Activated CD8-positive, alpha-beta T cell treated with anti-CD3 and anti-CD28 coated beads for 36 hours (primary cell): Measurements from ENCODE around the gene NDC1. TPM values are rescaled to one million over a fixed set of nuclear protein-coding genes. Genes with fewer than 3 reads are reported as not detected.

Experiments
- ATAC-seq: fragments of 200-7000 bp; cut with Tn5 transposase; one replicate; pipeline ENCODE4 v1.10.0; 2021; ENCODE audit warnings: mild to moderate bottlenecking, moderate library complexity
- CTCF ChIA-PET: fragments of 350-600 bp; sonication (Branson Sonifier 250); formaldehyde crosslinking; loops from one replicate; lab custom pipeline; 2021; ENCODE audit warnings: antibody characterized with exemption; lab: Charles Lee
- POLR2A ChIA-PET: fragments of 350-600 bp; sonication (Branson Sonifier 250); formaldehyde crosslinking; loops from one replicate; lab custom pipeline; 2021; ENCODE audit warnings: antibody characterized with exemption; lab: Charles Lee
- DNase-seq: peaks from one replicate; pipeline ENCODE4 v3.0.0-alpha.2; 2020
- H3K27ac Mint-ChIP-seq: one replicate; pipeline ENCODE4 v1.8.0; 2021; ENCODE audit warnings: mild to moderate bottlenecking, mixed read lengths
- H3K27me3 Mint-ChIP-seq: one replicate; pipeline ENCODE4 v1.8.0; 2021; ENCODE audit warnings: mixed read lengths
- H3K36me3 Mint-ChIP-seq: one replicate; pipeline ENCODE4 v1.8.0; 2021; ENCODE audit warnings: low read depth, mixed read lengths
- H3K4me1 Mint-ChIP-seq: one replicate; pipeline ENCODE4 v1.8.0; 2021; ENCODE audit warnings: low read depth, mixed read lengths
- H3K4me3 Mint-ChIP-seq: one replicate; pipeline ENCODE4 v1.8.0; 2021; ENCODE audit warnings: mild to moderate bottlenecking, moderate library complexity, mixed read lengths
- H3K9me3 Mint-ChIP-seq: one replicate; pipeline ENCODE4 v1.8.0; 2021; ENCODE audit warnings: mixed read lengths
- CTCF ChIP-seq: fragments of 200-600 bp; IDR thresholded peaks from one replicate; pipeline ENCODE4 v1.8.0; 2022; ENCODE audit warnings: antibody characterized with exemption, mild to moderate bottlenecking
- intact Hi-C: fragments of 100-400 bp; cut with micrococcal nuclease; formaldehyde crosslinking; loops from one replicate; pipeline ENCODE4 v1.10.0; 2022
- total RNA-seq, 2 experiments: library from RNA; stranded (reverse); gene quantifications; one replicate each; pipeline ENCODE4 v1.2.3, GENCODE V29; 2021

The NDC1 gene
- total RNA-seq, 2 experiments from 2014 or later: 39.6 to 43.9 TPM

DNA sequence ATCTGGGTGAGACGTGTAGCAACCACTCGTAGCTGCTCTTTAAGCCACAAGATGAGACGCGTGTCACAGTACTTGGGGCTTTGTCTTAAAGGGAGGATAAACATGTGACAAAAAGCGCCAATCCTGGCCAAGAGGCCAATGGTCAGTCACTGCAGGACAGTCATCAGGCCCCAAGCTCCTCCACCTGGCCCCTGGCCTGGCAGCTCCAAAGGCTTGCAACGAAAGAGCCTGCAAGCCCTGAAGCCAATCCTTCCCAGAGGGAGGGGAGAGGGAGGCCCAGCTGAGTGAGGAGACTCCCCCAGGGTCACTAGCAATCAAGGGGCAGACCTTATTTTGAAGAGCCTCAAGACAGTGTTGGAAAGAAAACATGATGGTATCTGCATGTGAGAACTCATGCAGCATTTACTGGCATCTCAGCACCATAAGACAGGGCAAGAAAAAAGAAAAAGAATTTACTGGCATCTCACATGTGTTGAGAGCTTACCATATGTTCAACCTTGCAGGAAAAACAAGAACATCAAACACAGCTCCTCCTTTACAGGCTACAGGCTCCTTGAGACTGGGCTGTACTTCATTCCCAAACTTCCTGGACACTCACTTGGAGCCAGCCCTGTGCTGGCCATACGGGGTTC, 110.5 kb downstream of the NDC1 start:
- Mint-ChIP-seq H3K4me1 (no peaks in the 10 kb centered on the region), H3K4me3 (no peak overlapping the region), H3K36me3 (no peaks in the 10 kb centered on the region), H3K27ac (no peak overlapping the region), H3K9me3 (no peaks in the 10 kb centered on the region), H3K27me3 (peaks cover 5% of the 10 kb centered on the region)
- CTCF ChIA-PET: interaction anchor here (1.6 kb wide), 1 partner anchor 243 kb away, joined by 6 read pairs; no protein-coding TSS in a partner anchor
- POLR2A ChIA-PET: no interaction called here
- DNase-seq: no peak
- no peak for ATAC-seq
- TF ChIP-seq CTCF: no peak
- intact Hi-C loops: no loop called here

DNA sequence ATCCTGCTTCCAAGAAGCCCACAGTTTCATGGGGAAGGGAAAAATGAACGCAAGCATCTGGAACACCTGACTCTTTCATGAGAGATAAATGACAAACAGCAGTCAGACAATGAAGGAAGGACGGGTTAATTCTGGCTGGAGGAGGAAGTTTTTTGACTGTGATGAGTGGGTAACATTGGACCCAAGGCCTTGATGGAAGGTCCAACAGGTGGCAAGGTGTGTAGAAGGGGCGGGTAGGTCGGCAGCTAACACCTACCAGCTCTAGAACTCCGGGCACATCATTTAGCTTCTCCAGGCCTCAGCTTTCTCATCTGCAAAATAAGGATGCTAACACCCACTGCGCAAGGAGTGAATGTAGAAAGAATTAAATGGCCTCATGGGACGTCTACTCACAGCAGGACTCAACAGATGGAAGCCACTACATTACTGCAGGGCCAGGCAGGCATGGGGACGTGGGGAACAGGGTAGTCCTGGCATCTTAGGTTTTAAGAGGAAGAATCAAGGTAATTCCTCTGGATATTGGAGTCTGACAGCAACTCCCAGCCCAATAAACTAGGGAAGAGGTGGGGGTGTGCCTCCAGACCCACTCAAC, 112.0 kb downstream of the NDC1 start:
- TF ChIP-seq CTCF: no peak
- H3K36me3 Mint-ChIP-seq: no peaks in the 10 kb centered on the region
- intact Hi-C loops: no loop called here
- H3K27me3 Mint-ChIP-seq: peaks cover 1% of the 10 kb centered on the region
- H3K9me3 Mint-ChIP-seq: no peaks in the 10 kb centered on the region
- DNase-seq (no peak), ATAC-seq (no peak)
- H3K4me1 Mint-ChIP-seq: no peaks in the 10 kb centered on the region
- H3K27ac Mint-ChIP-seq: no peak overlapping the region
- no peak overlapping the region for H3K4me3 Mint-ChIP-seq
- ChIA-PET POLR2A (no interaction called here), CTCF (interaction anchor here (1.6 kb wide), 1 partner anchor 241 kb away, joined by 6 read pairs; no protein-coding TSS in a partner anchor)

DNA sequence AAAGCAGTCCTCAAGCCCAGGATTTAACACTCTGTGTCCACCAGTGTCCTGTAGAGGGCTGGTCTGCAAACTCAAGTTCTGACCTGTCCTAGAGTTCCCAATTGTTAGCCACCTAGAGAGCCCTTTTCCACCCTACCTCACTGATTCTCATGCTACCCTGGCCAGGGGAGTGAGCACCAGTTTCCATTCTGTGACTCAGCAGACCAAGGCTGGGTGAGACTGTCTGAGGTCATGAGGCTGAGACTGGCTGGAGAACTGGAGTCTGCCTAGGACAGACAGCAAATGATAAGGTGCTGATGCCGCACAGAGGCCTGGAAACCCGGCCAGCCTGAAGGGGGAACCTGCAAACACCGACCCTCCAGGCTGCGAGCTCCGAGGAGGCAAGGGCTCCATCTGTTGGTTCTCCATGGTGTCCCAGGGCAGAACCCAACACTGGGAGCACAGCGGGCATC, 112.8 kb downstream of the NDC1 start:
- intact Hi-C loops: no loop called here
- no peaks in the 10 kb centered on the region for H3K9me3 Mint-ChIP-seq
- DNase-seq (peak; percentile 10), ATAC-seq (peak; percentile 49)
- peaks cover 3% of the 10 kb centered on the region for H3K27me3 Mint-ChIP-seq
- no peak overlapping the region for H3K27ac Mint-ChIP-seq
- H3K4me3 Mint-ChIP-seq: no peak overlapping the region
- ChIA-PET CTCF (no interaction called here), POLR2A (no interaction called here)
- H3K4me1 Mint-ChIP-seq: no peaks in the 10 kb centered on the region
- TF ChIP-seq CTCF: no peak
- no peaks in the 10 kb centered on the region for H3K36me3 Mint-ChIP-seq

DNA sequence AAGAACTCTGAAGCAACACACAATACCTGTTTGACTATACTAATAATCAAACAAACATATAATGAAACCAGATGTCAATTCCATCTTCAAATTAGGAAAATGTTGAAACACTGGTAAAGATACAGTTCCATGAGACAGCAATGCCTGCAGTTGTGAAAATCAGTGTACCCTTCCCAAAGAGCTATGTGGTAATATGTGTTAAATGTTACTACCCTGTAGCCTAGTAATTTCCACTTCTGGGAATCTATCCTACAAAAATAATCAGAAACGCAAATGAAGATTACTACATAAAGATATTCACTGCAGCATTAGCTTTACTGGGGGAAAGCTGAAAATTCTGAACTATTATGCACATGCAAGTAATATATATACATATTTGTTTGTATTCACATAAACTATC, 116.1 kb downstream of the NDC1 start:
- H3K9me3 Mint-ChIP-seq: no peaks in the 10 kb centered on the region
- no peak overlapping the region for H3K27ac Mint-ChIP-seq
- POLR2A ChIA-PET: no interaction called here
- H3K27me3 Mint-ChIP-seq: peaks cover 6% of the 10 kb centered on the region
- CTCF ChIA-PET: interaction anchor here (1.1 to 2.0 kb wide), 2 partner anchors 40 to 109 kb away, joined by 3 to 5 read pairs; no protein-coding TSS in a partner anchor
- DNase-seq (no peak), ATAC-seq (no peak)
- TF ChIP-seq CTCF: no peak
- H3K4me3 Mint-ChIP-seq: no peak overlapping the region
- H3K4me1 Mint-ChIP-seq: no peaks in the 10 kb centered on the region
- intact Hi-C loops: no loop called here
- H3K36me3 Mint-ChIP-seq: no peaks in the 10 kb centered on the region

DNA sequence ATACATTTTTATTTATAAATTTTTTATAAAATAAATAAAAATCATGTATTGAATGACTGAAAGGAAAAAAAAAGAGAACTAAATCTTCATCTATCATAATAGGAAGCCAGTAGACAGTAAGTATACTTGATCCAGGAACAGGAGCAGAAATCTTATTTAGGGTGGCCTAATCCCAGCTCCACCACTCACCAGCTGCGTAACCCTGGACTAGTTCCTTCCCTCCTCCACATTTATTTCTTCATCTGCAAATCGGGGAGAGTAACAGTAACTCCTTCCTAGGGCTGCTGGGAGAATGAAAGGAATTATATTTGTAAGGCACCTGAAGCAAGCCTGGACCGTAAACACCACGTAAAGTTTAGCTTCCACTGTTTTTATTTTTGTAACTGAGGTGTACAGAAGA, 117.0 kb downstream of the NDC1 start:
- intact Hi-C loops: no loop called here
- no peak for DNase-seq
- H3K9me3 Mint-ChIP-seq: no peaks in the 10 kb centered on the region
- H3K27me3 Mint-ChIP-seq: peaks cover 6% of the 10 kb centered on the region
- H3K4me3 Mint-ChIP-seq: no peak overlapping the region
- no peak for TF ChIP-seq CTCF
- no peak for ATAC-seq
- no peaks in the 10 kb centered on the region for H3K4me1 Mint-ChIP-seq
- H3K36me3 Mint-ChIP-seq: no peaks in the 10 kb centered on the region
- no peak overlapping the region for H3K27ac Mint-ChIP-seq
- ChIA-PET CTCF (interaction anchor here (1.1 to 2.0 kb wide), 2 partner anchors 39 to 108 kb away, joined by 3 to 5 read pairs; no protein-coding TSS in a partner anchor), POLR2A (interaction anchor here (0.7 kb wide), 1 partner anchor 14 kb away, joined by 5 read pairs; no protein-coding TSS in a partner anchor)
